ENCODE measurements around the gene SON. TPM values are rescaled to one million over a fixed set of nuclear protein-coding genes. Genes with fewer than 3 reads are reported as not detected.
"Not testable (repeated sequence)": the region's sequence is repeated elsewhere in the genome, so short reads cannot be mapped to it uniquely, and the experiment has no call there.

SON gene
- total RNA-seq, 2 donors from 2014 or later: 152 to 189 TPM

GRCh38 chr21:33561373-33561772 lies 18.5 kb downstream of the SON start:
- ATAC-seq (no peak), DNase-seq (no peak)
- intact Hi-C loops (cut with DNase I): no loop called here

GRCh38 chr21:33562389-33562788 lies 19.6 kb downstream of the SON start:
- ATAC-seq: no peak
- DNase-seq: no peak
- intact Hi-C loops (cut with DNase I): no loop called here

- ATAC-seq (no peak), DNase-seq (no peak)
- intact Hi-C loops (cut with DNase I): no loop called here
These were observed 23.7 kb downstream of the SON start for GRCh38 chr21:33566514-33566913.

- DNase-seq (no peak), ATAC-seq (no peak)
- intact Hi-C loops (cut with DNase I): no loop called here
These were observed 25.1 kb downstream of the SON start for GRCh38 chr21:33567914-33568313.

DNA sequence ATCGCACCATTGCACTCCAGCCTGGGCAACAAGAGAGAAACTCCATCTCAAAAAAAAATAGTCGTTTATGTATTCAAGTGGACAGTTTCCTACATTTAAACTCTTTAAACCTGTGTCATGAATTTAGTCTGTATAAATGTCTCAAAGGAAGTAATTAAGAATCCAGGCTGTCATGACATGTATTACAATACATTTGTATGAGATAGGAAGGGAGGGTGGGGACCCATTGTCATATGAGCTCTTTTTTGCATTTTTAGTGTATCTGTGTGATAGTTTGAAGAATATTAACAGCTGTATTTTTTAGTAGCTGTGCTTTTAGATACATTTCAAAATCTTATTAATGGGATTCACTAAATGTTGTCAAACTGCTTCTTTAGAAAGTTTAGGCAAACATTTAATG lies 25.6 kb downstream of the SON start:
- ATAC-seq (no peak), DNase-seq (no peak)
- intact Hi-C loops (cut with DNase I): no loop called here

DNA sequence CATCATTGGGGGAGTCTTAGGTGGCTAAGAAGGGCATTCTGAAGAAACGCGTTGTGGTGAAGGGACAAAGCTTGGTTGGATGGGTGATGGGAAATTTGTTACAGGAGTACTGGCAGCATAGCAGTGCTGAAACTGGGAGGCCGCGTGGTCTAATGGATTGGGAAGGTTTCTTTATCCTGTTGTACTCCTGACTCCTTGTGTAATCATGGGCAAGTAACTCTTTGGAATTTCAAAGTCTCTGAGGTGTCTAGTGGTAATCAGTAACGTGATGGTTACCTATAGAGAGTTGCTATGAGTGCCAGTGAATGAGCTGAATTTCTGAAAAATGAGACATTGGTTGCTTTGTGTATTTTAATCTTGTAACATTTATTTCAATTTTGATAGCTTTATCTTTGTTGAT lies 27.2 kb downstream of the SON start:
- no peak for ATAC-seq
- intact Hi-C loops (cut with DNase I): no loop called here
- no peak for DNase-seq

GRCh38 chr21:33572350-33572749 lies 29.5 kb downstream of the SON start:
- DNase-seq (no peak), ATAC-seq (no peak)
- intact Hi-C loops (cut with DNase I): no loop called here

DNA sequence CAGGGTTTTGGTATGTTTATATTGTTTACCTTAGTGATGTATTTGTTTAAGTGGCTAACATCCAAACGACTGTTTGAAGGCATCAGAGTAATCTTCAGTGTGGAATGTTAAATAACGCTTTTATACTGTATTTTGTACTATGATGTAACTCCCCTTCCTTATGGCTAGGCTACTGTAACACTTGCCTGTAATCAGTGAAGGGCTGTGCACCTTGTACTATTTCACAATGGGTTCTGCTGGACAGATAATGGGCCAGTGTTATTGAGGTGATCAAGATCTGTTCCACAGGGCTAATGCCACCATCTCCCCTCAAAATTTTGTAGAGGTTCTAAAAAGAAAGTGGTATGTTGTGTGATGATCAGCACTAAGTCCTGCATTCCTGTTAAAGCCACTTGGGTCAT lies 33.9 kb downstream of the SON start:
- intact Hi-C loops (cut with DNase I); DNase-seq: not testable (repeated sequence)
- ATAC-seq: peak in 1 of 2 donors; percentile 43

DNA sequence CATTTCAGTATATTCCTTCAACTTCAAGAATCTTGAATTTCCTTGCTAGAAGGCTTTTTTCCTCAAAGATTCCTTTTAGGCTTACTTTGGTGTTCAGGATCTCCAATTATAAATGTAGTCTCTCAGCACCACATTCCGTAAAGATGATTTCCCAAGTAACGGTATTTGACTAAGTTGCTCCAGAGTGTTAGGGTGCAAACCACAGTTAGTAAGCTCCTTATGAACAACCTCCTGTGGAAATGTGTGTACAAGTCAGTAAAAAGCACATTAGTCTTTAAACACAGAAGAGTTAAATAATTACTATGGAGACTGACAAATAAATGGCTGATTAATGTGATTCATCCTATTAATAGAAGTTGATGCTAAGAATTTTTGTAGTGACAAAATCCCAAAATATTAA lies 35.4 kb downstream of the SON start:
- intact Hi-C loops (cut with DNase I): no loop called here
- ATAC-seq: no peak
- DNase-seq: no peak

- ATAC-seq: no peak
- intact Hi-C loops (cut with DNase I): no loop called here
- no peak for DNase-seq
These were observed 36.2 kb downstream of the SON start for GRCh38 chr21:33578959-33579542.

DNA sequence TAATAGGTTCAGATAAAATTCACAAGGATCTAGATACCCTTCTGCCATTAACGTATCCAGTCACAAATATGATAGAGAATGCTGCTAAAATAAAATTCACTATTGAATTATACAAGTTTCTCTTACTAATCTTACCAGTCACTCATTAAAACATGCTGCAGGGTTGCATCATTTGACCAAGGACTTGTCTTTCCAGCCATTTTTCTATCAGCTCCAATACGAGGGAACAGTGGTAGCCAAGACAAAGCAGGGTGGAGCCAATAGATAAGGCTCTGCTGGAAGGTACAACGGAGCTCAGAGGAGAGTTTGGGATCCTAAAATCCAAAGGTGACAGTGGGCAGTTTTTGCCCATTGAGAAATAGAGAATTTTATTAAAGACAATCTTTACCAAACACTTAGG lies 41.6 kb downstream of the SON start:
- no peak for DNase-seq
- no peak for ATAC-seq
- intact Hi-C loops (cut with DNase I): no loop called here

DNA sequence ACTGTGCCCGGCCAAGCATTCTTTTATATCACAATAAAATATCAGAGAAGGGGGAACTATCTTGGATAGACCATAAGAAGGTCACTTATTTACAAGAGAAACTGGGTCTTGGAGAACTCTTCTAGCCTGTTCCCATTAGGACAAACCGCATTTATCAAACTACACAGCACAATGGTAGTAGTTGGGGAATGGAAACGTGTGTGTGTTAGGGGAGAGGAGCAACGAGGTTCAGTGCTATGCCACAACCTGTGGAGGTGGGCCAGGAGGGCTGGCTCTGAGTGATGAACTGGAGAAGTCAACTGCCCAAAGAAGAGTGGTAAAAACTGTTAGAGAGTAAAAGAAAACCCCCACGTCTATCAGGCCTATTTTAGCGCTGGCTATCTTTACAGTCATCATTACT lies 44.1 kb downstream of the SON start:
- intact Hi-C loops (cut with DNase I): no loop called here
- DNase-seq (no peak), ATAC-seq (no peak)

- ATAC-seq (peak; percentile 38 to 39), DNase-seq (peak; percentile 60)
- intact Hi-C loops (cut with DNase I): no loop called here
These were observed 45.1 kb downstream of the SON start for GRCh38 chr21:33587792-33588484.

GRCh38 chr21:33588485-33589335 lies 45.9 kb downstream of the SON start, which contains the start of gene DONSON:
TSS of gene DONSON (minus strand) at chr21:33588684. CDS start at chr21:33588641, 43 bp downstream.
- intact Hi-C loops (cut with DNase I): no loop called here
- DNase-seq: peak; percentile 91
- peak; percentile 98 for ATAC-seq

DNA sequence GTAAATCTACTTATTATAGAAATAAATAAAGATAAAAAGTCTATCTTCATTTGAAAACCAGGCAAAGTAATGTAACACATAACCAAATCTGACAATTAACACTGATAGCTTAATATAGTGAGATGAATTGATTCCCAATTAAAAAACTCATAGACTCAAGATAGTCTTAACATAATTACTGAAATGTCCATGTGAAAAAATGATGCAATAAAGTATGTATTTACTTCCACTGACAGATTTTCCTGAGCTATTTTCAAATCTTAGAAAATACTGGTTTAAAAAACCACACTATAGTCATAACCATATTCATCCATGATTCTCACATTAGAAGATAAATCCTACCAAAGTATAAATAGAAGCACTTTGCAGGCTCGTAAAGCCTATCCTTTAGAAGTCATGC lies 55.2 kb downstream of the SON start:
- intact Hi-C loops (cut with DNase I): loop anchor here in 1 of 2 donors (10.0 kb wide), 1 partner anchor 53 kb away; the partner anchor contains the start of genes GART and SON
- no peak for DNase-seq
- no peak for ATAC-seq

DNA sequence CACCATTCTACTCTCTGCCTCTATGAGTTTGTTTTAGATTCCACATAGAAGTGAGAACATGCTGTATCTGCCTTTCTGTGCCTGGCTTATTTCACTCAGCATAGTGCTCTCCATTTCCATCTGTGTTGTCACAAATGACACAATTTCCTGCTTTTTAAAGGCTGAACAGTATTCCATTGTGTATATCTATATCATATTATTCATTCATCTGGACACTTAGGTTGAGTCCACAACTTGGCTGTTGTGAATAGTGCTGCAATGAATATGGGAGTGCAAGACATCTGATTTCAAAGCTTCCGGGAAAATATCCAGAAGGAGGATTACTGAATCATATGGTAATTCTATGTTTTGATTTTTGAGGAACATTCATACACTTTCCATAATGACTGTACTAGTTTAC lies 65.7 kb downstream of the SON start:
- no peak for ATAC-seq
- intact Hi-C loops (cut with DNase I): no loop called here
- no peak for DNase-seq

- ATAC-seq (no peak), DNase-seq (no peak)
- intact Hi-C loops (cut with DNase I): no loop called here
These were observed 68.3 kb downstream of the SON start for GRCh38 chr21:33611006-33611744.

GRCh38 chr21:33617565-33617964 lies 74.7 kb downstream of the SON start:
- ATAC-seq; intact Hi-C loops (cut with DNase I); DNase-seq: not testable (repeated sequence)

DNA sequence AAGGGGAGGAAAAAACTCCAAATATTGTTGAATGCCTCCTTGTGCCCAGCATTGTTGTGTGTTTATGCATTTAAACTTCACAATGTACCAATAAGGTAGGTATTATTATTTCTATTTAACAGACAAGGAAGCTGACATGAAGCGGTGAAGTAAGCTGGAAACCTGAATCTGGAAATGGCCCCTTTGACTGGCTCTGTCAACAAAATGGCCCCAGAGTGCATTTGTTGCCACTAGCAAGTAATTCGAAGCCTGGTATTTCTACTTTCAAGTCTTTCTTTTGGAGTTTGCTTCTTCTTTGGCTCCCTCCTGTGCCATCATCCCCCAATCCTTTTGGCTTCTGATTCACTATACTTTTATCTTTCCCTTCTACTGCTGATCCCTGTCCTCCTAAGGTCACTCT lies 75.6 kb downstream of the SON start:
- DNase-seq (no peak), ATAC-seq (no peak)
- intact Hi-C loops (cut with DNase I): no loop called here

- DNase-seq: no peak
- no peak for ATAC-seq
- intact Hi-C loops (cut with DNase I): no loop called here
These were observed 76.9 kb downstream of the SON start for GRCh38 chr21:33619726-33620125.

Measured in left cardiac atrium (tissue), 4 donors.